PC-9 (cell line): ENCODE results near the gene GAPDHS. TPM values are rescaled to one million over a fixed set of nuclear protein-coding genes. Genes with fewer than 3 reads are reported as not detected.

Experiments
- BruUV-seq: library from RNA; stranded (reverse); fragments of 400-500 nt; replicated peaks from 2 replicates; lab custom pipeline; 2021; lab: Mats Ljungman, UMichigan
- CTCF ChIA-PET: fragments of 300-600 bp; sonication (Branson Sonifier 250); formaldehyde crosslinking; loops from one replicate; lab custom pipeline; 2022; ENCODE audit warnings: antibody characterized with exemption; lab: Charles Lee
- POLR2A ChIA-PET: fragments of 300-600 bp; sonication (Branson Sonifier 250); formaldehyde crosslinking; loops from one replicate; lab custom pipeline; 2022; ENCODE audit warnings: antibody characterized with exemption; ENCODE audit not compliant: unreplicated experiment; lab: Charles Lee
- DNase-seq, 2 experiments: peaks; one replicate each; pipeline versions ENCODE4 v3.0.0 to v3.0.0-alpha.2; 2015 to 2022; ENCODE audit warnings: mixed read lengths in 1 of 2
- H2AFZ ChIP-seq: fragments of 200-600 bp; sonication (generic); 2 replicates; pipeline ENCODE4 v1.8.1; 2017; ENCODE audit warnings: antibody characterized with exemption
- H3F3A ChIP-seq: fragments of 200-600 bp; sonication (generic); 2 replicates; pipeline ENCODE4 v1.8.1; 2017; ENCODE audit warnings: antibody characterized with exemption, mild to moderate bottlenecking, low read depth; ENCODE audit not compliant: insufficient read depth
- H3K27ac ChIP-seq: fragments of 200-600 bp; sonication (generic); 2 replicates; pipeline ENCODE4 v1.6.1; 2016; ENCODE audit warnings: mixed run types
- H3K27me3 ChIP-seq: fragments of 200-600 bp; sonication (generic); 2 replicates; pipeline ENCODE4 v1.6.1; 2016; ENCODE audit warnings: low read depth, mixed run types; ENCODE audit not compliant: insufficient read depth
- H3K36me3 ChIP-seq: fragments of 200-600 bp; sonication (generic); 2 replicates; pipeline ENCODE4 v1.6.1; 2016; ENCODE audit warnings: low read depth, mixed run types
- H3K4me1 ChIP-seq: fragments of 200-600 bp; sonication (generic); replicated peaks from 2 replicates; pipeline ENCODE4 v1.6.1; 2016; ENCODE audit warnings: mixed run types; ENCODE audit not compliant: insufficient read depth
- H3K4me2 ChIP-seq: fragments of 200-600 bp; sonication (generic); 2 replicates; pipeline ENCODE4 v1.6.1; 2017; ENCODE audit warnings: mixed run types
- H3K4me3 ChIP-seq: fragments of 200-600 bp; sonication (generic); 2 replicates; pipeline ENCODE4 v1.6.1; 2016; ENCODE audit warnings: mixed run types
- H3K79me2 ChIP-seq: fragments of 200-600 bp; sonication (generic); 2 replicates; pipeline ENCODE4 v1.6.1; 2017; ENCODE audit warnings: low read depth, mixed run types
- H3K9me2 ChIP-seq: fragments of 200-600 bp; sonication (generic); 2 replicates; pipeline ENCODE4 v1.8.1; 2017; ENCODE audit warnings: mild to moderate bottlenecking; ENCODE audit not compliant: insufficient read depth
- H3K9me3 ChIP-seq: fragments of 200-600 bp; sonication (generic); 2 replicates; pipeline ENCODE4 v1.8.1; 2016; ENCODE audit warnings: low read depth; ENCODE audit not compliant: insufficient read depth
- H4K20me1 ChIP-seq: fragments of 200-600 bp; sonication (generic); 2 replicates; pipeline ENCODE4 v1.8.1; 2017; ENCODE audit not compliant: insufficient read depth
- CTCF ChIP-seq: fragments of 200-600 bp; sonication (generic); conservative IDR thresholded peaks from 2 replicates; pipeline ENCODE4 v1.6.1; 2017; ENCODE audit warnings: mixed run types, antibody characterized with exemption, mild to moderate bottlenecking, moderate library complexity
- EZH2 ChIP-seq: fragments of 200-600 bp; sonication (generic); IDR thresholded peaks from 2 replicates; pipeline ENCODE4 v1.8.0; 2017; ENCODE audit warnings: antibody characterized with exemption, low read depth
- intact Hi-C: fragments of 100-400 bp; cut with micrococcal nuclease; formaldehyde crosslinking; loops from one replicate; pipeline ENCODE4 v1.10.0; 2022; ENCODE audit not compliant: unreplicated experiment
- total RNA-seq: library from RNA; stranded (reverse); gene quantifications from 2 replicates; pipeline ENCODE4 v1.2.3, GENCODE V29; 2021

The GAPDHS gene
- total RNA-seq, 1 experiment from 2014 or later: not detected

- H3F3A ChIP-seq: 0 out of 2 replicates have a peak, but pooled peaks cover 3% of the 10 kb centered on the region
- TF ChIP-seq CTCF (no peak), EZH2 (no peak)
- no peaks in the 10 kb centered on the region for H3K36me3 ChIP-seq
- H3K79me2 ChIP-seq: no peaks in the 10 kb centered on the region
- H3K9me3 ChIP-seq: no peaks in the 10 kb centered on the region
- BruUV-seq: no TSS peak
- no peaks in the 10 kb centered on the region for H4K20me1 ChIP-seq
- H3K4me2 ChIP-seq: peak overlapping the region; percentile 51
- H3K4me3 ChIP-seq: no peak overlapping the region
- H2AFZ ChIP-seq: no peak overlapping the region
- intact Hi-C loops: no loop called here
- no peaks in the 10 kb centered on the region for H3K9me2 ChIP-seq
- no peak overlapping the region for H3K27ac ChIP-seq
- ChIA-PET CTCF (interaction anchor here (0.7 kb wide), 1 partner anchor 23 kb away, joined by 3 read pairs; no protein-coding TSS in a partner anchor), POLR2A (interaction anchor here (0.5 kb wide), 1 partner anchor 73 kb away, joined by 3 read pairs; no protein-coding TSS in a partner anchor)
- peak; percentile 15 to 43 for DNase-seq
- H3K27me3 ChIP-seq: peaks cover 44% of the 10 kb centered on the region
- H3K4me1 ChIP-seq: peaks cover 10% of the 10 kb centered on the region
Measured at GRCh38 chr19:35491836-35492360, 41.4 kb upstream of the GAPDHS start.

GRCh38 chr19:35493971-35494370, 39.3 kb upstream of the GAPDHS start:
- no TSS peak for BruUV-seq
- TF ChIP-seq CTCF: no peak
- TF ChIP-seq EZH2: no peak
- H3K4me2 ChIP-seq: no peak overlapping the region
- H3K9me3 ChIP-seq: no peaks in the 10 kb centered on the region
- H2AFZ ChIP-seq: no peak overlapping the region
- H4K20me1 ChIP-seq: no peaks in the 10 kb centered on the region; the same call in 1 of the 2 replicates
- H3K27ac ChIP-seq: no peak overlapping the region
- DNase-seq: no peak
- POLR2A ChIA-PET: interaction anchor here (0.6 kb wide), 1 partner anchor 93 kb away, joined by 5 read pairs; no protein-coding TSS in a partner anchor
- no peak overlapping the region for H3K4me3 ChIP-seq
- H3F3A ChIP-seq: 0 out of 2 replicates have a peak, but pooled peaks cover 6% of the 10 kb centered on the region
- no peaks in the 10 kb centered on the region for H3K79me2 ChIP-seq
- peaks cover 10% of the 10 kb centered on the region for H3K4me1 ChIP-seq
- intact Hi-C loops: no loop called here
- CTCF ChIA-PET: interaction anchor here (0.6 kb wide), 1 partner anchor 140 kb away, joined by 3 read pairs; no protein-coding TSS in a partner anchor
- H3K9me2 ChIP-seq: no peaks in the 10 kb centered on the region
- no peaks in the 10 kb centered on the region for H3K36me3 ChIP-seq
- peaks cover 23% of the 10 kb centered on the region for H3K27me3 ChIP-seq

GRCh38 chr19:35495107-35496064, 37.9 kb upstream of the GAPDHS start:
- H2AFZ ChIP-seq: no peak overlapping the region
- H3K27ac ChIP-seq: no peak overlapping the region
- H3K79me2 ChIP-seq: no peaks in the 10 kb centered on the region
- H3K4me1 ChIP-seq: peaks cover 10% of the 10 kb centered on the region
- H4K20me1 ChIP-seq: no peaks in the 10 kb centered on the region; the same call in 1 of the 2 replicates
- no peak overlapping the region; the same call in 1 of the 2 replicates for H3K4me3 ChIP-seq
- peaks cover 9% of the 10 kb centered on the region; the same call in 1 of the 2 replicates for H3K27me3 ChIP-seq
- intact Hi-C loops: loop anchor here (1.0 kb wide), 1 partner anchor 143 kb away; no protein-coding TSS in a partner anchor
- no peaks in the 10 kb centered on the region for H3K9me2 ChIP-seq
- H3F3A ChIP-seq: 0 out of 2 replicates have a peak, but pooled peaks cover 6% of the 10 kb centered on the region
- TF ChIP-seq CTCF (peak; percentile 97), EZH2 (no peak)
- no peaks in the 10 kb centered on the region for H3K36me3 ChIP-seq
- ChIA-PET POLR2A (interaction anchor here (0.6 kb wide), 1 partner anchor 110 kb away, joined by 3 read pairs; no protein-coding TSS in a partner anchor), CTCF (interaction anchor here (0.7 to 1.3 kb wide), 4 partner anchors 14 to 189 kb away, joined by 3 to 5 read pairs (median 3); no protein-coding TSS in a partner anchor)
- DNase-seq: peak; percentile 53 to 64
- BruUV-seq: no TSS peak
- H3K4me2 ChIP-seq: peak overlapping the region; percentile 72
- H3K9me3 ChIP-seq: no peaks in the 10 kb centered on the region
